ENCODE results near the gene LMAN1L.

The LMAN1L gene

GRCh38 chr15:74812533-74812932 lies at the start of gene LMAN1L:
LMAN1L (plus strand) TSS chr15:74812835; CDS start chr15:74812855, 20 bp downstream.
- no peak for DNase-seq

GRCh38 chr15:74763416-74763815 lies 49.2 kb upstream of the LMAN1L start:
- DNase-seq, result no peak

GRCh38 chr15:74767167-74768098 lies 45.2 kb upstream of the LMAN1L start:
- peak; percentile 15 for DNase-seq

GRCh38 chr15:74768099-74768770 lies 44.4 kb upstream of the LMAN1L start:
- no peak for DNase-seq

GRCh38 chr15:74768771-74769342 lies 43.8 kb upstream of the LMAN1L start:
- DNase-seq, result peak; percentile 66

- no peak for DNase-seq
These were observed 43.1 kb upstream of the LMAN1L start for GRCh38 chr15:74769463-74770025.

- DNase-seq, result no peak
These were observed 42.3 kb upstream of the LMAN1L start for GRCh38 chr15:74770211-74770903.

- no peak for DNase-seq
These were observed 39.3 kb upstream of the LMAN1L start for GRCh38 chr15:74773329-74773728.

GRCh38 chr15:74773731-74774252 lies 38.8 kb upstream of the LMAN1L start:
- DNase-seq, result no peak

GRCh38 chr15:74775132-74775562 lies 37.5 kb upstream of the LMAN1L start:
- no peak for DNase-seq

GRCh38 chr15:74775894-74776293 lies 36.7 kb upstream of the LMAN1L start:
- DNase-seq, result no peak

- peak; percentile 84 for DNase-seq
These were observed 35.5 kb upstream of the LMAN1L start for GRCh38 chr15:74776821-74777768.

- DNase-seq, result no peak
These were observed 34.7 kb upstream of the LMAN1L start for GRCh38 chr15:74777769-74778598.

GRCh38 chr15:74778599-74778970 lies 34.0 kb upstream of the LMAN1L start:
- DNase-seq, result no peak

- no peak for DNase-seq
These were observed 33.4 kb upstream of the LMAN1L start for GRCh38 chr15:74779162-74779648.

GRCh38 chr15:74780523-74781430 lies 31.9 kb upstream of the LMAN1L start:
- peak; percentile 77 for DNase-seq

GRCh38 chr15:74781431-74782258 lies 31.0 kb upstream of the LMAN1L start, which contains the start of gene CSK:
CSK (plus strand) TSS chr15:74782080; CDS start chr15:74798298, 16,218 bp downstream.
- peak; percentile 85 for DNase-seq
